HG02763 (cell line): ENCODE data around the gene MYCBPAP.

Source experiments
- ATAC-seq: cut with Tn5 transposase; IDR thresholded peaks from one replicate; pipeline ENCODE4 v1.9.1; 2021; ENCODE audit warnings: mild to moderate bottlenecking, moderate library complexity; ENCODE audit not compliant: unreplicated experiment

MYCBPAP gene

DNA sequence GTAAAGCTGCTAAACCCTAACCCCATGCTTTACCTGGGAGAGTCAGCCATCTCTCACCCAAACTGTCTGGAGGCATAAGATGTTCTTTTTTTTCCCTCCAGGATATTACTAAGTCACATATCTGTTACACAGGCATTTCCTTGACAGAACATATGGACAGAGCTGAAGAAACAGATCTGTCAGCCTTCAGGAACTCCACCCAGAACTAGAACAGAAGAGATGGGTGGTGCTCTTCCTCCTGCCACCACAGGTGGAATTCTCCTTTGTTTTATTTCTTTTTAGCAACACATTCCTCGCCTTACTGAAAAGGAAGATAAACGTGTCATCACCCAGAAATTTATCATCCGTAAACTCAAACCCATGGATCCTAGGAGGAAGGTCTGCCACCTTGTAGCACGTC lies 8.8 kb downstream of the MYCBPAP start:
- no peak for ATAC-seq

DNA sequence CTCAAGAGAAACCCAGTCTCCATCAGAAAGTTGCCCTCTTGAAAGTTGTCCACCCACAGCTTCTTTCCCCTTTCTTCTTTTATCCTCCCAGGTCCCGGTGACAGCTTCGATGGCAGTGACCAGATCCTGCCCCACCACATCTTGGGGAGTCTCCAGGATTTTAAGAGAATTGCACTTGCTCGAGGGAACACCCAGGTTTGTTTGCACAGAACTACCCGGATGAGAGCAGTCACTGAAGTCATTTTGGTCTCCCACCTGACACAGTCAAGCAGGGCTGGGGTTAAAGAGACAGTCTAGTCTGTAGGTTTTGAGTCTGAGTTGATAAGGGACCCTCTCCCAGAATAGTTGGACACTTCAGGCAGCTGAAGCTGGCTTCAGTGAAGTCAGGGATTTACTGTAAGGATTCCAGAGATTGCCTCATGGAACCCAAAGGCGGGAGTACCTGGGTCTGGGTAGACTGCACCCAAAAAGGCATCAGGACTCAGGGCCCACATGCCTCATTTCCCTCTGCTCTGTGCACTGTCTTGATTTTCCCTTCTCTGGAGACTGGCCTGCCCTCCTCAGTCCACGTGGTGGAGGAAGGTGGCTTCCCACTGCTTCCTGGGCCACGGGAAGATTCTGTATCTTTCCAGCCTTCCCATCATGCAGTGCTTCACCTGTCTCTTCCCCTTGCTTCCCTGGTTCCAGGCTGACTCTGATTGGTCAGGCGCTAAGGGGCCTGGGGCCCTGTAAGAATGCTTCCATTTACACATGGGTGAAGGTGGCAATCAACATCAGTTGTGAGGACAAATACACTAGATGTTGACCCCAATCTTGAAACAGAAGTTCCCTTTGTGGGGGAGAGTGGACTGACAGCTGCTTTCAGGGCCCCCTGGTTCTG lies 9.5 kb downstream of the MYCBPAP start:
- no peak for ATAC-seq

DNA sequence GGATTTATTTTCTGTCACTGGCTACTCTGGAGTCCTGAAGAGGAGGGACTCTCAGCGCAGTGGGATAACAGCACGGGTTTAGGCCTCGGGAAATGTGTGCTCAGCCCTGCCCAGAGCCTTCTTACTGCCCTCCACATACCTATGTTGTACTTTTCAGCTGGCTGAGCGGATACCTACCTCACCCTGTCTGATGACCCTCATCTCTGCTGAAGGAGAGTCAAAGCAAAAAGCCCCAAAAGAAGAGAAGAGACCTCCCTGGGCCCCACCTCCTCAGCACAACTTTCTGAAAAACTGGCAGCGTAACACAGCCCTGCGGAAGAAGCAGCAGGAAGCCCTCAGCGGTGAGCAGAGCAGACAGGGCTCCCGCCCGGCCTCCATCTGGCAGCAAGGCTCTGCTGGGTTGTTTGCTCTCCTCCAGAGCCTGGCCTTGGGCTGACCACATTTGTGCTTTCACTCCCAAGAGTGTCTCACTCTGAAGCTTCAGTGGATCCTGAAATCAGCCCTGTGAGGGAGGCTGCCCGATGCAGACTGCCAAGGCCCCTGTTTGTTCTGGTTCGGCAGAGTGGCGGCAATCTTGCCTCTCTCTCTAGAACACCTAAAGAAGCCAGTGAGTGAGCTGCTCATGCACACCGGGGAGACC lies 10.3 kb downstream of the MYCBPAP start:
- no peak for ATAC-seq

DNA sequence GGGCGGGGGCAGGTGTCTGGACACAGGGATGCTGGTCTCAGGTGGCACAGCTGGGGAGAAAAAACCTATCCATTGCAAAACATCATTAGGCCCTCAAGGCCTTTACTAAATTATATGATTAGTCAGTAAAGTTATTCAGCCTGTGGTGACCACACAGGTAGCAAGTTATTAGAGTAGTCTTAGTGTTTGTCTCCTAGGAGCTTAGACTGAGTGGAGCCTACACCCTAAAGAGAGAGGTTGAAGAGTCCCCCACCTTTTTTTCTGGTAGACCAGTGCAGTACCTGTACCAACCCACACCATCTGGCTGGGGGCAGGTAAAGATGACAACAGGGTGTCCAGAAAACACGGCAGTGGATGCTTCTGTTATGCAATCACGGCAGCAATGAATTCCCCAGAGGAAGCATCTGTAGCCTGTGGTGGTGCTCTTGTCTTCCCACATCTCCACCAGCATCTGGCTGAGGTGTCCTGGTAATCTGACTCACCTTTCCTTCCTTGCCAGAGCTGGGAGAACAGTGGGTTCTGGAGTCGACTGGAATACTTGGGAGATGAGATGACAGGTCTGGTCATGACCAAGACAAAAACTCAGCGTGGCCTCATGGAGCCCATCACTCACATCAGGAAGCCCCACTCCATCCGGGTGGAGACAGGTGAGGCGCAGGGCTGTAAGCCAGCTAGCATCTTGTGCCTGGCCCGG lies 11.0 kb downstream of the MYCBPAP start:
- no peak for ATAC-seq

DNA sequence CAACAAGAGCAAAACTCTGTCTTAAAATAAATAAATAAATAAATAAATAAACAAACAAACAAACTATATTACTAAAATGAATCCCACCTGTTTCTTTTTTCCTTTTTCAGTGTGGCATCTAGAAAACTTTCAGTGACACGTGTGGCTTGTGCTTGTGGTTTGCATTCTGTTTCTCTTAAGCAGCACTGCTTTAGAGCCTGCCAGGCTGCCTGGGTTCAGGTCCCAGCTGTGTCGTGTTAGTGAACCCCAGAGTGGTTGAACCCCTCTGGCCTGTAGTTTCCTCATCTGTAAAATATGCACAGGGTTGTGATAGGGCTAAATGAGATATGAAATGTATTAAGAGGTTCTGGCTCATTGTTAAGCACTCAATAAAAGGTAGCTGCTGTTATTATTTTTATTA lies 12.2 kb downstream of the MYCBPAP start:
- ATAC-seq, result no peak

DNA sequence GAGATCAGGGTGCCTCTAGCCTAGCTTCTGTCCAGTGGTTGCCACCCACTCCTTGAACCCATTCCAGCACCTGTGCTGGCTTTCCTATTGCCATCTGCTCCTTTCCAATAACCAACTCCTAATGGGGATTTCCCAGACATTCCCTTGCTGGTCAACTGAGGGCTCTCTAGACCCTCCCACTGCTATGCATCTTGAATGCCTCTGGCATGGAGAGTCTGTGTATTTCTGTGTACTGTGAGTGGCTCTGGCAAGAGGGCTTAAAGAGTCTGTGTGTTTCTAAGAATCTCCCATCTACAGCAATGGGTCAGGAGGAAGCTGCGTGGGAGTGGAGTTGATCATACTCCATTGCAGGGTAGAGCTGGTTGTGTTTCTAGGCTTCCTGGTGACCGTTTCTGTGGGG lies 13.3 kb downstream of the MYCBPAP start:
- no peak for ATAC-seq

DNA sequence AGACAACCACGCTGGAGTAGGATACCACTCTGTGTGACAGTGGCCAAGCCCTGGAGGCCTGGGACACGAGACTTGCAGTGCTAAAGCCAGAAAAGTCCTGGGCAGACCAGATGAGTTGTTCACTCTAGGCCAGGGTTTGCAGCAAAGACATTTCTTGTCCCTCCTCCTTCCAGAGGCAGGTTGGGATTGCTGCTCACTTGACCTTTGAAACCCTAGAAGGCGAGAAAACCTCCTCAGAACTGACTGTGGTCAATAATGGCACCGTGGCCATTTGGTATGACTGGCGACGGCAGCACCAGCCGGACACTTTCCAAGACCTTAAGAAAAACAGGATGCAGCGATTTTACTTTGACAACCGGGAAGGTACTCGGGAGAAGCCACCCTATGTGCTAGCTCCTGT lies 14.5 kb downstream of the MYCBPAP start:
- no peak for ATAC-seq

DNA sequence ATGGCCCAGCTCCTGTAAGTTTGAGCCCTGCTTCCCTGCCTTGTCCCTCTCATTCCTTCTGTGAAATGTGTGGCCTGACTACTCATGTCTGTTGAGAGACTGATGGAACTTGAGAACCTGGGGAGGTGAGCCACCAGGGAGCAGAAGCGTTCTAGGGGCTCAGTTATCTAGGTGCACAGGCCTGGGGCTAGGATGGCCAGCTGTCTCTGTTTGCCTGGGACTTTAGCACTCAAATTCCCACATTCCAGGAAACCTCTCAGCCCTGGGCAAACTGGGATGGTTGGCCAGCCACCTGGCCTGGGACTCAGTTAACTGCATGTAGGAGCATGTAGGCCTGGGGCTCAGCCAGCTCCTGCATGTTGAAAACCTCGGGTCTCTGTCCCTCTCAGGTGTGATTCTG lies 15.0 kb downstream of the MYCBPAP start:
- no peak for ATAC-seq

DNA sequence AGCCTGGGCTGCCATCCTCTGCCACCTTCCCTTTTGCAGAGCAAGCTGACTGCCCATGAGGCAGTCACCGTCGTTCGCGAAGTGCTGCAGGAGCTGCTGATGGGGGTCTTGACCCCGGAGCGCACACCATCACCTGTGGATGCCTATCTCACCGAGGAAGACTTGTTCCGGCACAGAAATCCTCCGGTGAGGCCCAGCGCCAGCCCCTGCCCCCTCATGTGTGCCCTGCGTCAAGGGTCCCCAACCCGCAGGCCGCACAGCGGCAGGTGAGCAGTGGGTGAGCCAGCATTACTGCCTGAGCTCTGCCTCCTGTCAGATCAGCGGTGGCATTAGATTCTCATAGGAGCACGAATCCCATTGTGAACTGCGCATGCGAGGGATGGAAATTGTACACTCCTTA lies 16.6 kb downstream of the MYCBPAP start:
- ATAC-seq, result no peak

DNA sequence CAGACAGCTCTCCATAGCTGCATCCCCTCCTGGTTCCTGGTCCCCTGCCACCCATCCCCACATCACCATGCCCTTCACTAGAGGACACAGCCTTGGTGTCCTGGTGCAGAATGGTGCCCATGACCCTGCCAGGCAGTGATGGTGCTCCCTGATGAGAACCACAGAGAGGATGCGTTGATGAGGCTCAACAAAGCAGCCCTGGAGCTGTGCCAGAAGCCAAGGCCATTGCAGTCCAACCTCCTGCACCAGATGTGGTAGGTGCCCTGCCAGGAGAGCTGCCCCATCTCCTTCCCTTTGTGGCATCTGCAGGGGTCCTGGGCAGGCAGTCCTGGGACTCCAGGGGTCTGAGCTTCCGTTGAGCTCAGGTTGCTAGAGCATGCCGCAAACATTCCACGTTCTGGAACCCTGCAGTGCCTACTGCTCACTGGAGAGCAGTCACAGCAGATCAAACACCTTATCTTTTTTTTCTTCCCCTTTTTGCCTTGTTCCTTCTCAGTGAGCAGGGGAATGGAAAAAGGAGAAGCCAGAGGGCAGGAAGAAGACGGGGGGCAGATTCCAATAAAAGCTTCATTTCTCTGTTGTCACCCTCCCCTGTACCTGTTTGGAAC lies 19.0 kb downstream of the MYCBPAP start:
- ATAC-seq, result no peak

DNA sequence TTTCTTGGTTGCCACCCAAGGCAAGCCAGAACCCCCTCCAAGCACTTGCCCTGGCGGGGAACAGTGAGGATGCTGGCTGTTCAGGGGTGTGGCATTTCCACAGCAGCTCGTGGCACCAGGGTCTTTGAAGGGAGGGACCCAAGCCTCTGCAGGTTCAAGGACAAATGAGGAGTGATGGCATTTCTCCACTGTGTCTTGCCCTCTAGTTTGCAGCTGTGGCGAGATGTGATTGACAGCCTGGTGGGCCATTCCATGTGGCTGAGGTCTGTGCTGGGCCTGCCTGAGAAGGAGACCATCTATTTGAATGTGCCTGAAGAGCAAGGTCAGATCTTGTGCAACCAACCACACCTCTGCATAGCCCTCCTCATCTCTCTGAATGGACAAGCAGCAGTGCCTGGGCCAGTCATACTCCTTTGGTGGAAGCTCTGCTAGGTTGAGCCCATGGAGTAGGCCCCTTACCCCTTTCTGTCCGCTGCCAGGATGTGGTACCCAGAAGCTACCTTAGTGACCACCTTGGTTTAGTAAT lies 19.8 kb downstream of the MYCBPAP start:
- no peak for ATAC-seq

DNA sequence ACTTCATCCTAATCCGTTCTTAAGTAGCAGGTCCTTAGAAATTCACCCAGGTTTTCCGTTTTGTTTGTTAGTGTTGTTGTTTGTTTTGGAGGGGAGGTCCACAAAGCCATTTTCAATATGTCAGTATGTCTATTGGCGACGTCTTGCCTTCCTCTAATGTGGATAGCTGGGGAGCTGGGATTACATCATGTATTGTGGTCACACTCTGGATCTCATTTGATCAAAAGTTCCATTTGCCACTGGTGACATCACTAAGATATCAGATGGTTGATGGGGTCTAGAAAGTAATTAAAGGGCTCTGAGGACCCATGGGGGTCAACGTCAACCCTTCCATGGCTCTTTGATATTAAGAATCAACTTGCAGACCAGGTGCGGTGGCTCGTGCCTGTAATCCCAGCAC lies 21.6 kb downstream of the MYCBPAP start:
- ATAC-seq, result no peak

DNA sequence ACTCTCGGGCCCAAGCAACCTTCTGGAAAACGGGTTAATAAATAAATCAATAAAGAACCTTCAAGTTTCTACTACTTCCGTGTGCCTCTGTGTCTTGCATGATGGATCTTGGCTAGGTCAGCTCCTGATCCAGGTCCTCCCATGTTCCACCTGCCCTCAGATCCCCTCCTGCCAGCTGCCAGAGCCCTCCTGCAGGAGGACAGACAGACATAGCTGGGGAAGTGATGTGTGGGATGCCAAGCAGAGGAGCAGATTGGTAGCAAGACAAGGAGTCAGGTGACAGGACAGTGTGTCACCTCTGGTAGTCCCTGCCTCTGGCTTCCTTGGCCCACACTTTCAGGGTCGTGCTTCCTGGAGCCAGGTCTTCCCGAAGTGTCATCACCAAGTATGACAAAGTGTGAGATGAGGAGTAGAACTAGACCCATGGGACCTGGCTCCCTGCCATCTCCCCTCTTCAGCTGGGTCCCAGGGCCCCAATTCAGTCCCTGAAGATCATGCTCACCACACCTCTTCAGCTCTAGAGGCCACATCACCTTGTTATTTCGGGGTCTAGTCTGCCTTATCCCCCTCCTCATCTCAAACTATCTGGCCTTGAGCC lies 23.3 kb downstream of the MYCBPAP start:
- ATAC-seq, result no peak

DNA sequence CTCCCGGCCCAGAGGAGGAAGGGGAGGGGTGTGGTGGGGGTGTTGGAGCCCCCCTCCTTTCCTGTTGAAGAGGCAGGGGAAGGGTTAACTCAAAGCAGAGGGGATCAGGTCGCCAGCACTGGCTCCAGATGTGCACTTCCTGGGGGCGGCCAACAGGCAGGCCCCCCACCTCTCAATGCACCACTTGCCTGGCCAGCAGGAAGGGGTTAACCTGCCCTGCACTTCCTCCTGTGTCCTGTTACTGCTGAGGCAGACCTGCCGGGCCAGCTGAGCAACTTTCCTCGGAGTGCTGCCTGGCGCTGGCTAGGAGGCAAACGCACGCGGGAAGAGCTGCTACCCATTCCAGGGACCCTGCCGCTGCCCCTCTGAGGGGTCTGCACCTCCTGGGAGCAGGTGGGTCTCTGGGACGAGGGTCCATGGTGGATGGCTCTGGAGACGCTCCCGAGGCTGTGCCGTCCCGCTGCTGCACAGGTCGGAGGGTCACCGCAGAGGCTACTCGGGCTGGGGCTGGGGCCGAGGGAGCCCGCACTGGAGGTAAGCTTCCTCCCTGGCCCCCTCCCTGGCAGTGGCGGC lies 24.3 kb downstream of the MYCBPAP start, which contains the start of gene EPN3:
Gene EPN3, plus strand, starts transcription at position 284 of the 573 bp plus-strand sequence. CDS start 3,822 bp downstream, outside the sequence.
- ATAC-seq, result no peak

DNA sequence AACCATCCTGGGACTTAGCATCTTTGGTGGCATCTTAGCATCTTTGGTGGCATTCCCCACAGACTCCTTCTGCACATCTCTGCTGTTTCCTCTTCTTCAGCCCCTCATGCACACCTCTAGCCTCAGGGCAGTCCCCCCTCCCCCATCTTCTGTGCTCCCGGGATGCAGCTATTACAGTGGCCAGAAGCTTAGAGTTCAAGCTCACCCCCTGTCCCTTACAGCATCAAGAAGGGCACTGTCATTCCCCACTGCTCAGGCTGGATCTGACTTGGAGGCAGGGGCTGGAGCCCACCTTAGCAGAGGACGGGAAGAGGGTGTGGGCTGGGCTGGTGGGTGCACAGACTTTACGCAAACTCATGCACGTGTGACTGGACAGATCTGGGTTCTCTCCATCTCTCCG lies 24.9 kb downstream of the MYCBPAP start:
- ATAC-seq, result no peak

DNA sequence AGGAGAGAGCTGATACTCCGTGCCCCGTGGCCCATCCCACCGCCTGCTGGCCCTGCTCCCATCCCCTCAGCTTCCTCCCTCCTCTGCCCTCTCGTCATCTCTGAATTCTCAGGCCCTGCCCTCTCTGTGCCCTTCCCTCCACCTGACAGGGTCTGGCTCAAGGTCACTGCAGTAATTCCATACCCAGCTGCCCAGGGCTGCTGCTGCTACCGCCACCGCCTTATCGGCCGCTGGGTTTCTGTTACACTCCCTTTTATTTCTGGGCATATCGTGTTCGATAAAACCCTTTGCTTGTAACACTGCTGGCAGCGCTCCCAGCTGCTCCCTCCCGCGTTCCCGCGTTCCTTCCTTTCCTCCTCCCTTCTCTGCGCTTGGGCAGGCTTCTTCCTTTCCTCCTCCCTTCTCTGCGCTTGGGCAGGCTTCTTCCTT lies 25.5 kb downstream of the MYCBPAP start:
- no peak for ATAC-seq

DNA sequence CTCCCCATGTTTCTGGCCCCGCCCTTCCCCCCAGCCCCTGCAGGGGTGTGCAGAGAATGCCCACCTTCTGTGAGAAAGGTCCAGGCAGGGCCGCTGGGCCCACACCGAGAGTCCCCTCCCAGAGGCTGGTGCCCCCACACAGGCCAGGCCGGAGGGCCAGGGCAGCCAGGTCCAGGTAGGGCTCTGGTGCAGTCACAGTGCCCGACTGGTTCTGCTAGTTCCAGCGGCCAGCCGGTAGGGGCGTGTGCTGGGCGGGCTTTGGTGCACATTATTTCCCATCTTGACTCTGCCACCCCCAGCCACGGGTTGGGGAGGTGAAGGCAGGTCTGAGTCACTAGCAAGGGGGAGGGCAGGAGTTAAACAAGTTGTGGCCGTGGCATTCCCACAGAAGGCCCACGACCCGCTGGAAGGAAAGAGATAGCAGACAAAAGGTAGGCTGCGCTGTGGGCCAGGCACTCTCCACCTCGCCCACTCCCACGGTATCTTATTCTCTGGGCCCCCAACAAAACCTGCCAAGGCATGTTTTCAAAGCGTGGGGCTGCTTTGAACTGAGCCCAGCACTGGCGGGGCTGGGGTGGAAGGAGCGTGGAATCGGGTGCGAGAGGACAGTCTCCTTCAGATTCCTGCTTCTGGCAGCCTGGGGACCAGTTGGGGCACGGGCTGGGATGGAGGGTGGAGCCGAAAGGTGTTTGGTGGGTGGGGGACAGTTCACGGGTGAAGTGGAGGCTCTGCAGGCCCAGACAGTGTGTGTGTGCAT lies 26.2 kb downstream of the MYCBPAP start:
- ATAC-seq, result no peak

DNA sequence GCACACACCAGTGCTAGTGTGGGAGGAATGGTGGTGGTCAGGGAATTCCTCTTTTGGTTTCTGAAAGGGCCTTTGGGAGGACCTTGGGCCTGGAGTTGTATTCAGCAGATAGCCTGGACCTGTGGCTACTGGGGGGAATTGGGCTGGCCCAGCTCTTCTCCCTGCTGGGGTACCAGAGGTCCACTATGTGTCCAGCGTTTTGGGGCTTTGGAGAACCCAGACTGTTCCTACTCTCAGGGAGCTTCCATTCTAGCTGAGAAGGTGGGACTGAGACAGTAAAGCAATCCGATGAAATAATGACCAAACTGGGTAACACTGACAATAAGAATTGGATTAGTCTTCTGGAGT lies 26.7 kb downstream of the MYCBPAP start:
- ATAC-seq, result no peak

DNA sequence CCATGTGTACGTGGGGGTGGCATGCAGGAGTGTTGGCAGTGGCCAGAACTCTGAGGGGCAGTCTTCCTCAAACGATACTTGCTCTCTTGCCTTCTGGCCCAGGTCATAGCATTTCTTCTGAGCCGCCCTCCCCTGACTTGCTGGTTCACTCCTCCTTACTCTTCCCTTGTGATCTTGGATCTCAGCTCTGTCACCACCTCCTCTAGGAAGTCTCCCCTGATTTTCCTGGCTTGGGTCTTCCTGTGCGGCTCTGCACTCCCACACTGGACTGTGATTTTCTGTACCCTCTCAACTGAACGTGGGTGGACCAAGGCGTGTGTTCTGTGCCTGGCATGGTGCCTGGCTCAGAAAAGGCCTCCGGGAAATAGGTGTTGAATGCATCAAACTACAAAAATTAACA lies 27.2 kb downstream of the MYCBPAP start:
- no peak for ATAC-seq
